Ishikawa (cell line): ENCODE results near the gene BBS2.

Source experiments
- CEBPB ChIP-seq: IDR thresholded peaks from 2 replicates; pipeline ENCODE4 v1.6.1; 2012
- CREB1 ChIP-seq: IDR thresholded peaks from 2 replicates; pipeline ENCODE4 v1.6.1; 2012; ENCODE audit warnings: low read depth
- EGR1 ChIP-seq: IDR thresholded peaks from 2 replicates; pipeline ENCODE4 v1.6.1; 2012
- EP300 ChIP-seq: IDR thresholded peaks from 2 replicates; pipeline ENCODE4 v1.6.1; 2012; ENCODE audit warnings: borderline replicate concordance
- FOXM1 ChIP-seq: IDR thresholded peaks from 2 replicates; pipeline ENCODE4 v1.6.1; 2012; ENCODE audit warnings: low read depth, borderline replicate concordance
- NFIC ChIP-seq: IDR thresholded peaks from 2 replicates; pipeline ENCODE4 v1.6.1; 2012
- RAD21 ChIP-seq: IDR thresholded peaks from 2 replicates; pipeline ENCODE4 v1.6.1; 2012; ENCODE audit warnings: low read depth
- TAF1 ChIP-seq: IDR thresholded peaks from 2 replicates; pipeline ENCODE4 v1.6.1; 2012; ENCODE audit warnings: low read depth, mild to moderate bottlenecking
- TCF12 ChIP-seq: IDR thresholded peaks from 2 replicates; pipeline ENCODE4 v1.6.1; 2012; ENCODE audit warnings: low read depth
- TEAD4 ChIP-seq: IDR thresholded peaks from 2 replicates; pipeline ENCODE4 v1.6.1; 2012
- YY1 ChIP-seq: IDR thresholded peaks from 2 replicates; pipeline ENCODE4 v1.6.1; 2012; ENCODE audit warnings: low read depth
- ZBTB7A ChIP-seq: IDR thresholded peaks from 2 replicates; pipeline ENCODE4 v1.6.1; 2012; ENCODE audit warnings: low read depth
- TF ChIP-seq, protein P1 (sequence below): IDR thresholded peaks from 2 replicates; pipeline ENCODE4 v1.6.1; 2012
- TF ChIP-seq, protein P2 (sequence below): IDR thresholded peaks from 2 replicates; pipeline ENCODE4 v1.6.1; 2012; ENCODE audit warnings: low read depth, mild to moderate bottlenecking
- TF ChIP-seq, protein P3 (sequence below): IDR thresholded peaks from 2 replicates; pipeline ENCODE4 v1.6.1; 2012

The BBS2 gene

DNA sequence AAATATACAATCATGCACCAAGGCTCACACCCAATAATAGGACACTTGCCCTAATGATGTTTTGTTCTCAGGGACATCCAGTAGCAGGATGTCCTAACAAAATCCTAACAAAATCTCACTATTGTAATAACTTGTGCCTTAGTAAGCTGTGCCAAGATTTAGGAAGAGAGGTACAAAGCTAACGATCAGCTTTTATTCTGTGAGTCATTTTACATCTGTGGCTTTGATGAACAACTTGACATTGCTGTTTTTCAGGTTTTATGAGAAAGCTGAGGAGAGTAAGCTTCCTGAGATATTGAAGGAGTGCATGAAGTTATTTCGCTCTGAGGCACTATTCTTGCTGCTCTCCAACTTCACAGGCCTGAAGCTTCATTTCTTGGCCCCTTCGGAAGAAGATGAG, 49.6 kb downstream of the BBS2 start:
- TF ChIP-seq, protein P1, sequence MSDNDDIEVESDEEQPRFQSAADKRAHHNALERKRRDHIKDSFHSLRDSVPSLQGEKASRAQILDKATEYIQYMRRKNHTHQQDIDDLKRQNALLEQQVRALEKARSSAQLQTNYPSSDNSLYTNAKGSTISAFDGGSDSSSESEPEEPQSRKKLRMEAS, result no peak
- TF ChIP-seq RAD21 (no peak), CREB1 (no peak)

DNA sequence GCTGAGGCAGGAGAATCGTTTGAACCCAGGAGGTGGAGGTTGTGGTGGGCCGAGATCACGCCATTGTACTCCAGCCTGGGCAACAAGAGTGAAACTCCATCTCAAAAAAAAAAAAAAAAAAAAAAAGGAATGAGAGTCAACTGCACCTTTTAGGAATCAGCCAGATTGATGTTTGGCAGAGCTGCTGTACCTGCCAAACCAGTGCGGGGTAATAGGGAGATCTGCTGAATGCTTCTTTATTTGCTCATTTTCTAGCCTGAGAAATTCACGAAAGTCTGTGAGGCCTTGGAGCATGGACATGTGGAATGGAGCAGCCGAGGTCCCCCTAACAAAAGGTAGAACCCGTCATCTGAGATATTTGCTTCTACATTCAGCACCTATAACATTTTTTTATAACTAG, 50.1 kb downstream of the BBS2 start:
- TF ChIP-seq, protein P2, sequence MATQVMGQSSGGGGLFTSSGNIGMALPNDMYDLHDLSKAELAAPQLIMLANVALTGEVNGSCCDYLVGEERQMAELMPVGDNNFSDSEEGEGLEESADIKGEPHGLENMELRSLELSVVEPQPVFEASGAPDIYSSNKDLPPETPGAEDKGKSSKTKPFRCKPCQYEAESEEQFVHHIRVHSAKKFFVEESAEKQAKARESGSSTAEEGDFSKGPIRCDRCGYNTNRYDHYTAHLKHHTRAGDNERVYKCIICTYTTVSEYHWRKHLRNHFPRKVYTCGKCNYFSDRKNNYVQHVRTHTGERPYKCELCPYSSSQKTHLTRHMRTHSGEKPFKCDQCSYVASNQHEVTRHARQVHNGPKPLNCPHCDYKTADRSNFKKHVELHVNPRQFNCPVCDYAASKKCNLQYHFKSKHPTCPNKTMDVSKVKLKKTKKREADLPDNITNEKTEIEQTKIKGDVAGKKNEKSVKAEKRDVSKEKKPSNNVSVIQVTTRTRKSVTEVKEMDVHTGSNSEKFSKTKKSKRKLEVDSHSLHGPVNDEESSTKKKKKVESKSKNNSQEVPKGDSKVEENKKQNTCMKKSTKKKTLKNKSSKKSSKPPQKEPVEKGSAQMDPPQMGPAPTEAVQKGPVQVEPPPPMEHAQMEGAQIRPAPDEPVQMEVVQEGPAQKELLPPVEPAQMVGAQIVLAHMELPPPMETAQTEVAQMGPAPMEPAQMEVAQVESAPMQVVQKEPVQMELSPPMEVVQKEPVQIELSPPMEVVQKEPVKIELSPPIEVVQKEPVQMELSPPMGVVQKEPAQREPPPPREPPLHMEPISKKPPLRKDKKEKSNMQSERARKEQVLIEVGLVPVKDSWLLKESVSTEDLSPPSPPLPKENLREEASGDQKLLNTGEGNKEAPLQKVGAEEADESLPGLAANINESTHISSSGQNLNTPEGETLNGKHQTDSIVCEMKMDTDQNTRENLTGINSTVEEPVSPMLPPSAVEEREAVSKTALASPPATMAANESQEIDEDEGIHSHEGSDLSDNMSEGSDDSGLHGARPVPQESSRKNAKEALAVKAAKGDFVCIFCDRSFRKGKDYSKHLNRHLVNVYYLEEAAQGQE, result no peak
- TF ChIP-seq TEAD4 (no peak), TAF1 (no peak), CEBPB (no peak), NFIC (no peak), YY1 (no peak), EGR1 (no peak), TCF12 (no peak), RAD21 (no peak), FOXM1 (no peak), EP300 (no peak), CREB1 (no peak), ZBTB7A (no peak)
- TF ChIP-seq, protein P3, sequence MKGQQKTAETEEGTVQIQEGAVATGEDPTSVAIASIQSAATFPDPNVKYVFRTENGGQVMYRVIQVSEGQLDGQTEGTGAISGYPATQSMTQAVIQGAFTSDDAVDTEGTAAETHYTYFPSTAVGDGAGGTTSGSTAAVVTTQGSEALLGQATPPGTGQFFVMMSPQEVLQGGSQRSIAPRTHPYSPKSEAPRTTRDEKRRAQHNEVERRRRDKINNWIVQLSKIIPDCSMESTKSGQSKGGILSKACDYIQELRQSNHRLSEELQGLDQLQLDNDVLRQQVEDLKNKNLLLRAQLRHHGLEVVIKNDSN, result no peak
- TF ChIP-seq, protein P1, result no peak

DNA sequence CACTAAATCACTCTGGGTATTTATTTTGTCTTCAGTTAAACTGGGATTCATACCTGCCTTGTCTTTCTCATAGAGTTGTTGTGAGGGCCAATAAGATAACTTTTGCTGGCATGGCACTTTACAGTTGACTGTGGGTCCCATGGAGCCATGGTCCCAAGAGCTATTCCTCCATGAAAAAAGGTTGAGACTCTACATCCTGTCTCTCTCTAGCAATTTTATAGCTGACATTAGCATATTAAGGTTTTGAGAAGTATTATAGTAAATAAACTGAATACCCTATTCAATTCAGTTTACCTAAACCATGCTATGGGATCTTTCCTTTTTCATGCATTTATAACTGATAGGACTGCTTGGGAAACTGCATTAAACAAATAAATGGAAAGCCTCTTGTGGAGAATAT, 51.0 kb downstream of the BBS2 start:
- TF ChIP-seq FOXM1, result no peak
- TF ChIP-seq TCF12, result no peak
- TF ChIP-seq ZBTB7A, result no peak
- TF ChIP-seq TEAD4, result no peak
- no peak for TF ChIP-seq CREB1
- no peak for TF ChIP-seq EP300
- no peak for TF ChIP-seq EGR1
- TF ChIP-seq, protein P2, result no peak
- TF ChIP-seq, protein P3, result no peak
- no peak for TF ChIP-seq CEBPB
- no peak for TF ChIP-seq TAF1
- TF ChIP-seq, protein P1, result no peak

DNA sequence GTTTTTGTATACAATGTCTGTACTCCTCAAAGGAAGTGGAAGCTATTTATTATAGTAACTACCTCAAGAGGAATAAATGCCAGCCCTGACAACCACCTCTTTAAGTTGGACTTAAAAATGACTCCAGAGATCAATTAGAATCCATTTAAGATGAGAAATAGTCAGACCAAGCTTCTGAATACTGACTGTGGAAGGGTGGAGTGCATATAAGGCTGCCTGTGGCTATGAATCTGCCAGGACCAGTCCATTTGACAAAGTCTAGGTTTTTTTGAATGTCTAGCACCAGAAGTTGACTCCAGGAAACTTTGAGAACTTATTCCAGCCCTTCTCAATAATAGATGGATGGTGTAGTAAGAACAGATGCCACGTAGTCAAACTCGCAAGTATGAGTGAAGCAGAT, 53.5 kb downstream of the BBS2 start:
- TF ChIP-seq TCF12, result no peak
- TF ChIP-seq CEBPB, result no peak
- TF ChIP-seq, protein P2, result no peak
- TF ChIP-seq CREB1, result no peak
- TF ChIP-seq TEAD4, result no peak
- no peak for TF ChIP-seq YY1
- TF ChIP-seq NFIC, result no peak
- no peak for TF ChIP-seq TAF1
- no peak for TF ChIP-seq ZBTB7A

DNA sequence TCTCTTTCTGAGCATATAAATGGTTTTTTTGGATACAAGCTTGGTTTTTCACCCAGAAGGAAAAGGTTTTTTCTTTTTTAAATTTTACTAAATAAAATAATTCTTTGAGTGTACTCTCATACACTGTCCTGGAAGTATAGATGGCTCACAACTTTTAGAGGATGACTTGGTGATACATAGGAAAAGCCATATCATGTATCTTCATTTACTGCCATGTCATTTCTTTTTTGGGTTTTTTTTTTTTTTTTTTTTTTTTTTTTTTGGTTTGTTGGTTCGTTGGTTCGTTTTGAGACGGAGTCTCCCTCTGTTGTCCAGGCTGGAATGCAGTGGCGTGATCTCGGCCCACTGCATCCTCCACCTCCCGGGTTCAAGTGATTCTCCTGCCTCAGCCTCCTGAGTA, 56.7 kb downstream of the BBS2 start:
- TF ChIP-seq, protein P3, result no peak
- TF ChIP-seq TEAD4 (no peak), CREB1 (no peak), NFIC (no peak), ZBTB7A (no peak), EP300 (no peak), YY1 (no peak), EGR1 (no peak), TAF1 (no peak), FOXM1 (no peak), CEBPB (no peak), RAD21 (no peak), TCF12 (no peak)
- TF ChIP-seq, protein P1, result no peak
- TF ChIP-seq, protein P2, result no peak
